Common myeloid progenitor, CD34-positive (primary cell): Measurements from ENCODE around the gene PLPP2.

Experiments
- CTCF ChIA-PET: fragments of 350-600 bp; sonication (Branson Sonifier 250); formaldehyde crosslinking; loops from one replicate; lab custom pipeline; 2021; ENCODE audit warnings: antibody characterized with exemption; lab: Charles Lee
- POLR2A ChIA-PET: fragments of 350-600 bp; sonication (Branson Sonifier 250); formaldehyde crosslinking; loops from one replicate; lab custom pipeline; 2021; ENCODE audit warnings: antibody characterized with exemption; lab: Charles Lee
- DNase-seq, 3 donors: peaks; one replicate each; pipeline versions ENCODE4 v3.0.0 to v3.0.0-alpha.2; 2013
- H3K27ac ChIP-seq, 2 experiments: 1 replicate in 1 of 2; 2 replicates in 1 of 2; pipeline ENCODE4 v1.7.0; 2013; ENCODE audit warnings: inconsistent platforms in 2 of 2, low read length in 2 of 2, mild to moderate bottlenecking in 2 of 2, low read depth in 1 of 2, moderate library complexity in 1 of 2; ENCODE audit not compliant: severe bottlenecking in 2 of 2, insufficient read depth in 1 of 2, poor library complexity in 1 of 2
- H3K27me3 ChIP-seq, 5 experiments: replicated peaks in 2 of 5; 1 replicate in 3 of 5; 2 replicates in 2 of 5; pipeline versions ENCODE4 v1.6.1 to v1.7.0; 2013; ENCODE audit warnings: low read length in 4 of 5, mild to moderate bottlenecking in 2 of 5, moderate library complexity in 2 of 5, inconsistent platforms in 1 of 5; ENCODE audit not compliant: insufficient read depth in 5 of 5, control insufficient read depth in 4 of 5
- H3K36me3 ChIP-seq, 4 experiments: 1 replicate in 2 of 4; 2 replicates in 2 of 4; pipeline versions ENCODE4 v1.6.1 to v1.7.0; 2013; ENCODE audit warnings: low read length in 3 of 4, control low read depth in 1 of 4, mild to moderate bottlenecking in 1 of 4; ENCODE audit not compliant: control insufficient read depth in 4 of 4, insufficient read depth in 4 of 4
- H3K4me1 ChIP-seq, 4 experiments: 1 replicate in 3 of 4; 2 replicates in 1 of 4; pipeline versions ENCODE4 v1.6.1 to v1.7.1; 2013; ENCODE audit warnings: low read length in 3 of 4, mild to moderate bottlenecking in 3 of 4, control low read depth in 1 of 4, inconsistent platforms in 1 of 4, moderate library complexity in 1 of 4; ENCODE audit not compliant: control insufficient read depth in 4 of 4, insufficient read depth in 4 of 4; ENCODE audit errors: control extremely low read depth in 1 of 4
- H3K4me3 ChIP-seq, 7 experiments: 1 replicate in 4 of 7; 2 replicates in 3 of 7; pipeline versions ENCODE4 v1.5.1 to v1.7.0; 2013; ENCODE audit warnings: mild to moderate bottlenecking in 7 of 7, low read length in 6 of 7, moderate library complexity in 6 of 7, inconsistent platforms in 2 of 7, low read depth in 2 of 7, control low read depth in 1 of 7; ENCODE audit not compliant: insufficient read depth in 4 of 7, control insufficient read depth in 1 of 7; ENCODE audit errors: extremely low read depth in 1 of 7
- H3K9me3 ChIP-seq, 5 experiments: 1 replicate in 4 of 5; 2 replicates in 1 of 5; pipeline versions ENCODE4 v1.6.1 to v1.7.1; 2013; ENCODE audit warnings: low read length in 4 of 5, mild to moderate bottlenecking in 2 of 5, inconsistent platforms in 1 of 5, low read depth in 1 of 5, moderate library complexity in 1 of 5; ENCODE audit not compliant: control insufficient read depth in 4 of 5, insufficient read depth in 2 of 5; ENCODE audit errors: control extremely low read depth in 1 of 5
- WGBS: methylation state at CpG from one replicate; pipeline ENCODE4 v1.1.5; 2013; ENCODE audit not compliant: insufficient coverage; 5-methylcytosine and 5-hydroxymethylcytosine counted together

PLPP2 gene

GRCh38 chr19:335072-335471 lies 43.9 kb upstream of the PLPP2 start:
- H3K27me3 ChIP-seq = no peaks in the 10 kb centered on the region
- peaks cover 12 to 45% (median 28%) of the 10 kb centered on the region in 4 experiments for H3K36me3 ChIP-seq
- DNase-seq = no peak
- ChIA-PET POLR2A (no interaction called here), CTCF (interaction anchor here (1.1 kb wide), 1 partner anchor 172 kb away, joined by 3 read pairs; no protein-coding TSS in a partner anchor)
- 85% methylated on average over 9 of the region's 9 CpGs for WGBS
- H3K9me3 ChIP-seq = peaks cover 0 to 10% (median 6%) of the 10 kb centered on the region in 5 experiments
- no peak overlapping the region for H3K4me3 ChIP-seq
- no peak overlapping the region for H3K27ac ChIP-seq
- H3K4me1 ChIP-seq = peaks cover 0 to 5% (median 0%) of the 10 kb centered on the region in 4 experiments

GRCh38 chr19:334296-335071 lies 43.3 kb upstream of the PLPP2 start:
- POLR2A ChIA-PET = no interaction called here
- H3K27me3 ChIP-seq = no peaks in the 10 kb centered on the region
- H3K4me1 ChIP-seq = peaks cover 0 to 5% (median 0%) of the 10 kb centered on the region in 4 experiments
- no peak for DNase-seq
- no peak overlapping the region for H3K4me3 ChIP-seq
- peaks cover 0 to 15% (median 10%) of the 10 kb centered on the region in 5 experiments for H3K9me3 ChIP-seq
- H3K36me3 ChIP-seq = peaks cover 13 to 45% (median 29%) of the 10 kb centered on the region in 4 experiments
- over 99% methylated on average over 17 of the region's 19 CpGs for WGBS
- no peak overlapping the region for H3K27ac ChIP-seq
- CTCF ChIA-PET = interaction anchor here (1.1 kb wide), 1 partner anchor 172 kb away, joined by 3 read pairs; no protein-coding TSS in a partner anchor

GRCh38 chr19:330503-330902 lies 39.3 kb upstream of the PLPP2 start:
- H3K36me3 ChIP-seq = peaks cover 17 to 76% (median 63%) of the 10 kb centered on the region in 4 experiments
- CTCF ChIA-PET = no interaction called here
- WGBS = 93% methylated on average over 2 of the region's 8 CpGs

GRCh38 chr19:329876-330275 lies 38.7 kb upstream of the PLPP2 start:
- Histone ChIP-seq H3K4me1 (no peaks in the 10 kb centered on the region), H3K9me3 (peaks cover 0 to 32% (median 31%) of the 10 kb centered on the region in 5 experiments), H3K27ac (no peak overlapping the region), H3K4me3 (no peak overlapping the region), H3K27me3 (no peaks in the 10 kb centered on the region), H3K36me3 (peaks cover 17 to 76% (median 64%) of the 10 kb centered on the region in 4 experiments)
- no peak for DNase-seq
- CTCF ChIA-PET = no interaction called here
- WGBS = over 99% methylated on average over 7 of the region's 7 CpGs
- POLR2A ChIA-PET = no interaction called here

More at GRCh38 chr19:330503-330902, 39.3 kb upstream of the PLPP2 start:
- DNase-seq = no peak
- H3K4me1 ChIP-seq = no peaks in the 10 kb centered on the region
- H3K4me3 ChIP-seq = no peak overlapping the region
- POLR2A ChIA-PET = no interaction called here
- no peaks in the 10 kb centered on the region for H3K27me3 ChIP-seq
- peaks cover 0 to 32% (median 31%) of the 10 kb centered on the region in 5 experiments for H3K9me3 ChIP-seq
- H3K27ac ChIP-seq = no peak overlapping the region

GRCh38 chr19:328025-328505 lies 36.9 kb upstream of the PLPP2 start:
- ChIA-PET CTCF (interaction anchor here (1.2 to 1.5 kb wide), 2 partner anchors 32 to 35 kb away, joined by 3 read pairs; no protein-coding TSS in a partner anchor), POLR2A (no interaction called here)
- WGBS = 100% methylated on average over 1 of the region's 4 CpGs
- H3K4me1 ChIP-seq = no peaks in the 10 kb centered on the region
- peaks cover 0 to 35% (median 32%) of the 10 kb centered on the region in 5 experiments for H3K9me3 ChIP-seq
- H3K27ac ChIP-seq = no peak overlapping the region
- peak; percentile 36 to 69 (median 56) for DNase-seq
- H3K27me3 ChIP-seq = no peaks in the 10 kb centered on the region
- peaks cover 17 to 81% (median 64%) of the 10 kb centered on the region in 4 experiments for H3K36me3 ChIP-seq
- H3K4me3 ChIP-seq = no peak overlapping the region

GRCh38 chr19:327291-328024 lies 36.3 kb upstream of the PLPP2 start:
- WGBS = 98% methylated on average over 16 of the region's 17 CpGs
- Histone ChIP-seq H3K27ac (no peak overlapping the region), H3K27me3 (no peaks in the 10 kb centered on the region), H3K4me1 (no peaks in the 10 kb centered on the region), H3K36me3 (peaks cover 17 to 87% (median 68%) of the 10 kb centered on the region in 4 experiments), H3K4me3 (no peak overlapping the region), H3K9me3 (peaks cover 0 to 40% (median 32%) of the 10 kb centered on the region in 5 experiments)
- POLR2A ChIA-PET = no interaction called here
- no peak for DNase-seq
- CTCF ChIA-PET = interaction anchor here (1.2 to 1.5 kb wide), 2 partner anchors 32 to 34 kb away, joined by 3 read pairs; no protein-coding TSS in a partner anchor
